Measurements from ENCODE around the gene ACADL. TPM values are rescaled to one million over a fixed set of nuclear protein-coding genes. Genes with fewer than 3 reads are reported as not detected.

The ACADL gene
- total and polyA plus RNA-seq, 2 of the 8 experiments (the other 6 are each of a cell fraction or from before 2014, with no cell fraction given) = 0.11 to 0.34 TPM

- no peak for TF ChIP-seq SAP30 (IDR thresholded peaks at IDR 0.05; ENCODE audit: insufficient read depth, insufficient replicate concordance, low read length)
- no peak for TF ChIP-seq KDM4A (IDR thresholded peaks at IDR 0.05; ENCODE audit: low read depth, low read length, severe bottlenecking)
- no peak for TF ChIP-seq CTCF (IDR thresholded peaks at IDR 0.05; ENCODE audit: control extremely low read depth in 1 of 3, insufficient read depth in 1 of 3, low read depth in 1 of 3, low read length in 3 of 3)
Measured at GRCh38 chr2:210169516-210170195, 55.6 kb downstream of the ACADL start (continued).

Data from H1 (cell line).